MM.1S (cell line): ENCODE results near the gene RNF112.

Experiments
- DNase-seq: peaks from one replicate; pipeline ENCODE4 v3.0.0-alpha.2; 2015
- H2AFZ ChIP-seq: fragments of 300-600 bp; sonication (generic); 2 replicates; pipeline ENCODE4 v1.6.0; 2016; ENCODE audit warnings: antibody characterized with exemption, low read length
- H3F3A ChIP-seq: fragments of 300-600 bp; sonication (generic); 2 replicates; pipeline ENCODE4 v1.6.1; 2016; ENCODE audit warnings: mild to moderate bottlenecking, antibody characterized with exemption, low read length, moderate library complexity, mixed read lengths; ENCODE audit not compliant: insufficient read depth
- H3K27ac ChIP-seq: fragments of 300-600 bp; sonication (generic); 2 replicates; pipeline ENCODE4 v1.5.1; 2016; ENCODE audit warnings: mild to moderate bottlenecking, low read length
- H3K27me3 ChIP-seq: fragments of 300-600 bp; sonication (generic); replicated peaks from 2 replicates; pipeline ENCODE4 v1.6.0; 2016; ENCODE audit warnings: low read length; ENCODE audit not compliant: insufficient read depth
- H3K36me3 ChIP-seq: fragments of 300-600 bp; sonication (generic); replicated peaks from 2 replicates; pipeline ENCODE4 v1.6.1; 2016; ENCODE audit warnings: mild to moderate bottlenecking, low read length, mixed read lengths; ENCODE audit not compliant: insufficient read depth
- H3K4me1 ChIP-seq: fragments of 300-600 bp; sonication (generic); 2 replicates; pipeline ENCODE4 v1.6.1; 2016; ENCODE audit warnings: low read length, mixed read lengths
- H3K4me2 ChIP-seq: fragments of 300-600 bp; sonication (generic); 2 replicates; pipeline ENCODE4 v1.6.0; 2016; ENCODE audit warnings: low read depth, low read length
- H3K4me3 ChIP-seq: fragments of 300-600 bp; sonication (generic); 2 replicates; pipeline ENCODE4 v1.5.1; 2016; ENCODE audit warnings: low read length, mixed read lengths
- H3K79me2 ChIP-seq: fragments of 300-600 bp; sonication (generic); 2 replicates; pipeline ENCODE4 v1.6.1; 2016; ENCODE audit warnings: mixed run types, low read length, mixed read lengths
- H3K9ac ChIP-seq: fragments of 300-600 bp; sonication (generic); 2 replicates; pipeline ENCODE4 v1.6.1; 2016; ENCODE audit warnings: low read length, mixed read lengths
- H3K9me2 ChIP-seq: fragments of 300-600 bp; sonication (generic); replicated peaks from 2 replicates; pipeline ENCODE4 v1.6.1; 2016; ENCODE audit warnings: mild to moderate bottlenecking, low read length, mixed read lengths; ENCODE audit not compliant: insufficient read depth
- H3K9me3 ChIP-seq: fragments of 300-600 bp; sonication (generic); replicated peaks from 2 replicates; pipeline ENCODE4 v1.6.1; 2016; ENCODE audit warnings: mild to moderate bottlenecking, low read length, mixed read lengths; ENCODE audit not compliant: insufficient read depth
- H4K20me1 ChIP-seq: fragments of 300-600 bp; sonication (generic); 2 replicates; pipeline ENCODE4 v1.6.1; 2016; ENCODE audit warnings: mild to moderate bottlenecking, low read length, moderate library complexity, mixed read lengths; ENCODE audit not compliant: insufficient read depth
- CTCF ChIP-seq: fragments of 300-600 bp; sonication (generic); IDR thresholded peaks from 2 replicates; pipeline ENCODE4 v1.5.1; 2016; ENCODE audit warnings: antibody characterized with exemption, low read length, mixed read lengths
- EZH2 ChIP-seq: fragments of 300-600 bp; sonication (generic); optimal IDR thresholded peaks from 2 replicates; pipeline ENCODE3; 2017; ENCODE audit warnings: low read depth, mild to moderate bottlenecking, antibody characterized with exemption, low read length, mixed read lengths
- EZH2phosphoT487 ChIP-seq: fragments of 300-600 bp; sonication (generic); IDR thresholded peaks from 2 replicates; pipeline ENCODE4 v1.6.1; 2018; ENCODE audit warnings: antibody characterized with exemption, low read length

RNF112 gene

GRCh38 chr17:19410875-19411620 is at the start of gene RNF112:
Gene RNF112 (plus strand): TSS chr17:19411232. CDS start chr17:19411409, 177 bp downstream.
- no peaks in the 10 kb centered on the region for H3F3A ChIP-seq
- no peaks in the 10 kb centered on the region for H3K79me2 ChIP-seq
- no peaks in the 10 kb centered on the region for H4K20me1 ChIP-seq
- no peak for DNase-seq
- no peaks in the 10 kb centered on the region for H3K36me3 ChIP-seq
- no peaks in the 10 kb centered on the region for H3K27me3 ChIP-seq
- no peak within 1 kb of the TSS for H3K27ac ChIP-seq
- H3K4me1 ChIP-seq = no peaks in the 10 kb centered on the region
- H3K4me2 ChIP-seq = no peak within 1 kb of the TSS
- H3K9ac ChIP-seq = no peak within 1 kb of the TSS
- H3K4me3 ChIP-seq = no peak within 1 kb of the TSS
- H2AFZ ChIP-seq = no peak within 1 kb of the TSS
- TF ChIP-seq CTCF (no peak), EZH2 (no peak), EZH2phosphoT487 (no peak)
- no peaks in the 10 kb centered on the region for H3K9me2 ChIP-seq
- no peaks in the 10 kb centered on the region for H3K9me3 ChIP-seq

- no peaks in the 10 kb centered on the region for H3K36me3 ChIP-seq
- peaks cover 8% of the 10 kb centered on the region for H3K4me1 ChIP-seq
- no peaks in the 10 kb centered on the region; the same call in 1 of the 2 replicates for H3K27me3 ChIP-seq
- no peaks in the 10 kb centered on the region for H3F3A ChIP-seq
- H2AFZ ChIP-seq = no peak overlapping the region
- no peaks in the 10 kb centered on the region for H3K9me2 ChIP-seq
- no peak overlapping the region; the same call in 1 of the 2 replicates for H3K9ac ChIP-seq
- no peaks in the 10 kb centered on the region for H4K20me1 ChIP-seq
- no peak overlapping the region for H3K27ac ChIP-seq
- TF ChIP-seq EZH2phosphoT487 (no peak), EZH2 (no peak), CTCF (no peak)
- H3K4me2 ChIP-seq = no peak overlapping the region
- H3K4me3 ChIP-seq = no peak overlapping the region
- H3K79me2 ChIP-seq = no peaks in the 10 kb centered on the region
- DNase-seq = no peak
- no peaks in the 10 kb centered on the region for H3K9me3 ChIP-seq
These were observed 49.7 kb upstream of the RNF112 start for GRCh38 chr17:19361326-19361725.

- H3K4me3 ChIP-seq = peak overlapping the region; percentile 97
- no peaks in the 10 kb centered on the region for H4K20me1 ChIP-seq
- no peaks in the 10 kb centered on the region for H3K9me3 ChIP-seq
- peak overlapping the region; percentile 100 for H2AFZ ChIP-seq
- no peaks in the 10 kb centered on the region for H3K36me3 ChIP-seq
- H3K4me2 ChIP-seq = peak overlapping the region; percentile 98
- TF ChIP-seq EZH2 (no peak), EZH2phosphoT487 (no peak), CTCF (no peak)
- no peak overlapping the region for H3K27ac ChIP-seq
- no peaks in the 10 kb centered on the region for H3K9me2 ChIP-seq
- H3K9ac ChIP-seq = peak overlapping the region; percentile 89
- H3F3A ChIP-seq = no peaks in the 10 kb centered on the region
- H3K79me2 ChIP-seq = no peaks in the 10 kb centered on the region
- peaks cover 8% of the 10 kb centered on the region for H3K4me1 ChIP-seq
- DNase-seq = no peak
- no peaks in the 10 kb centered on the region; the same call in 1 of the 2 replicates for H3K27me3 ChIP-seq
These were observed 49.1 kb upstream of the RNF112 start for GRCh38 chr17:19361944-19362276.
